Measurements from ENCODE around the gene AFMID.

Gene AFMID

GRCh38 chr17:78180083-78180482, 7.1 kb upstream of the AFMID start:
- DNase-seq (ENCODE audit: low read depth, low spot score) = no peak

GRCh38 chr17:78180508-78180907, 6.7 kb upstream of the AFMID start:
- DNase-seq (ENCODE audit: low read depth, low spot score) = no peak

GRCh38 chr17:78182504-78182903, 4.7 kb upstream of the AFMID start:
- DNase-seq (ENCODE audit: low read depth, low spot score) = no peak

- DNase-seq (ENCODE audit: low read depth, low spot score) = no peak
Observed at GRCh38 chr17:78183916-78184315, 3.2 kb upstream of the AFMID start.

GRCh38 chr17:78184351-78184750, 2.8 kb upstream of the AFMID start:
- no peak for DNase-seq (ENCODE audit: low read depth, low spot score)

GRCh38 chr17:78184868-78185267, 2.3 kb upstream of the AFMID start:
- no peak for DNase-seq (ENCODE audit: low read depth, low spot score)

- no peak for DNase-seq (ENCODE audit: low read depth, low spot score)
Observed at GRCh38 chr17:78185981-78186691, 1.0 kb upstream of the AFMID start.

GRCh38 chr17:78196716-78197115, 9.6 kb downstream of the AFMID start:
- DNase-seq (ENCODE audit: low read depth, low spot score) = no peak

- no peak for DNase-seq (ENCODE audit: low read depth, low spot score)
Observed at GRCh38 chr17:78197147-78197832, 10.1 kb downstream of the AFMID start.

GRCh38 chr17:78200451-78200850, 13.3 kb downstream of the AFMID start:
- no peak for DNase-seq (ENCODE audit: low read depth, low spot score)

- no peak for DNase-seq (ENCODE audit: low read depth, low spot score)
Observed at GRCh38 chr17:78202666-78203065, 15.5 kb downstream of the AFMID start.

GRCh38 chr17:78204387-78205123, 17.4 kb downstream of the AFMID start:
- DNase-seq (ENCODE audit: low read depth, low spot score) = no peak

GRCh38 chr17:78205124-78205775, 18.1 kb downstream of the AFMID start:
- DNase-seq (ENCODE audit: low read depth, low spot score) = no peak

- no peak for DNase-seq (ENCODE audit: low read depth, low spot score)
Observed at GRCh38 chr17:78206298-78206697, 19.1 kb downstream of the AFMID start.

- no peak for DNase-seq (ENCODE audit: low read depth, low spot score)
Observed at GRCh38 chr17:78208486-78208885, 21.3 kb downstream of the AFMID start.

- DNase-seq (ENCODE audit: low read depth, low spot score) = no peak
Observed at GRCh38 chr17:78210111-78210510, 22.9 kb downstream of the AFMID start.

- DNase-seq (ENCODE audit: low read depth, low spot score) = no peak
Observed at GRCh38 chr17:78211032-78211431, 23.9 kb downstream of the AFMID start.

- DNase-seq (ENCODE audit: low read depth, low spot score) = peak; percentile 35
Observed at GRCh38 chr17:78214016-78214705, 27.0 kb downstream of the AFMID start, which contains the start of gene BIRC5. BIRC5 (plus strand) TSS chr17:78214253; CDS start chr17:78214317, 64 bp downstream.

- no peak for DNase-seq (ENCODE audit: low read depth, low spot score)
Observed at GRCh38 chr17:78214706-78215061, 27.5 kb downstream of the AFMID start.

GRCh38 chr17:78219396-78220150, 32.4 kb downstream of the AFMID start:
- peak; percentile 71 for DNase-seq (ENCODE audit: low read depth, low spot score)

- no peak for DNase-seq (ENCODE audit: low read depth, low spot score)
Observed at GRCh38 chr17:78223061-78223460, 35.9 kb downstream of the AFMID start.
